Esophagus muscularis mucosa (tissue), 3 donors: Measurements from ENCODE around the gene AKAP6.

ENCODE experiments used
- POLR2AphosphoS5 ChIP-seq, 2 donors: sonication (generic); formaldehyde crosslinking; IDR thresholded peaks; one replicate each; pipeline ENCODE4 v1.6.1; 2017; ENCODE audit warnings: antibody characterized with exemption in 2 of 2
- TF ChIP-seq, protein P1 (sequence below), 3 experiments: fragments of 200-600 bp in 2 of 3; fragments of 450-650 bp in 1 of 3; sonication (generic) in 2 of 3; IDR thresholded peaks; one replicate each; pipeline ENCODE4 v1.5.1; 2017 to 2019; ENCODE audit warnings: antibody characterized with exemption in 3 of 3, mild to moderate bottlenecking in 2 of 3, moderate library complexity in 1 of 3

GRCh38 chr14:32370714-32371113 lies 41.6 kb downstream of the AKAP6 start:
- no peak for TF ChIP-seq POLR2AphosphoS5 (IDR thresholded peaks at IDR 0.05)
- TF ChIP-seq, protein P1, sequence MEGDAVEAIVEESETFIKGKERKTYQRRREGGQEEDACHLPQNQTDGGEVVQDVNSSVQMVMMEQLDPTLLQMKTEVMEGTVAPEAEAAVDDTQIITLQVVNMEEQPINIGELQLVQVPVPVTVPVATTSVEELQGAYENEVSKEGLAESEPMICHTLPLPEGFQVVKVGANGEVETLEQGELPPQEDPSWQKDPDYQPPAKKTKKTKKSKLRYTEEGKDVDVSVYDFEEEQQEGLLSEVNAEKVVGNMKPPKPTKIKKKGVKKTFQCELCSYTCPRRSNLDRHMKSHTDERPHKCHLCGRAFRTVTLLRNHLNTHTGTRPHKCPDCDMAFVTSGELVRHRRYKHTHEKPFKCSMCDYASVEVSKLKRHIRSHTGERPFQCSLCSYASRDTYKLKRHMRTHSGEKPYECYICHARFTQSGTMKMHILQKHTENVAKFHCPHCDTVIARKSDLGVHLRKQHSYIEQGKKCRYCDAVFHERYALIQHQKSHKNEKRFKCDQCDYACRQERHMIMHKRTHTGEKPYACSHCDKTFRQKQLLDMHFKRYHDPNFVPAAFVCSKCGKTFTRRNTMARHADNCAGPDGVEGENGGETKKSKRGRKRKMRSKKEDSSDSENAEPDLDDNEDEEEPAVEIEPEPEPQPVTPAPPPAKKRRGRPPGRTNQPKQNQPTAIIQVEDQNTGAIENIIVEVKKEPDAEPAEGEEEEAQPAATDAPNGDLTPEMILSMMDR (IDR thresholded peaks at IDR 0.05), result no peak
